ENCODE data around the gene IRX5. TPM values are rescaled to one million over a fixed set of nuclear protein-coding genes. Genes with fewer than 3 reads are reported as not detected.

IRX5 gene
- polyA plus RNA-seq, 1 donor from 2014 or later = 0.14 TPM

- Histone ChIP-seq H4K20me1 (ENCODE audit: insufficient read depth) (no peaks in the 10 kb centered on the region), H3K4me3 (ENCODE audit: low read length) (peak overlapping the region; percentile 60), H3K36me3 (ENCODE audit: insufficient read depth, low read length) (no peaks in the 10 kb centered on the region), H2AFZ (ENCODE audit: low read depth, low read length) (no peak overlapping the region), H3K9ac (ENCODE audit: low read length) (peak overlapping the region; percentile 34), H3K4me2 (ENCODE audit: low read length) (no peak overlapping the region), H3K27ac (ENCODE audit: low read length) (no peak overlapping the region), H3K9me3 (ENCODE audit: low read length) (no peaks in the 10 kb centered on the region), H3F3A (ENCODE audit: insufficient read depth, low read length, poor library complexity, severe bottlenecking) (no peaks in the 10 kb centered on the region), H3K9me2 (ENCODE audit: insufficient read depth, low read length) (no peaks in the 10 kb centered on the region), H3K79me2 (replicated peaks; ENCODE audit: insufficient read depth, low read length) (no peaks in the 10 kb centered on the region), H3K27me3 (ENCODE audit: insufficient read depth, low read depth, low read length) (peaks cover 89% of the 10 kb centered on the region)
- TF ChIP-seq EP300 (conservative IDR thresholded peaks at IDR 0.05; ENCODE audit: poor library complexity, severe bottlenecking) = peak; percentile 33
- no peak for TF ChIP-seq EZH2 (IDR thresholded peaks at IDR 0.05; ENCODE audit: borderline replicate concordance, insufficient read depth, low read length, poor library complexity, severe bottlenecking)
- TF ChIP-seq MXI1 (conservative IDR thresholded peaks at IDR 0.05; ENCODE audit: poor library complexity, severe bottlenecking) = peak; percentile 63
- TF ChIP-seq SMC3 (conservative IDR thresholded peaks at IDR 0.05; ENCODE audit: poor library complexity) = peak; percentile 10
- TF ChIP-seq POLR2AphosphoS5 (IDR thresholded peaks at IDR 0.05) = no peak
- TF ChIP-seq, protein P1, sequence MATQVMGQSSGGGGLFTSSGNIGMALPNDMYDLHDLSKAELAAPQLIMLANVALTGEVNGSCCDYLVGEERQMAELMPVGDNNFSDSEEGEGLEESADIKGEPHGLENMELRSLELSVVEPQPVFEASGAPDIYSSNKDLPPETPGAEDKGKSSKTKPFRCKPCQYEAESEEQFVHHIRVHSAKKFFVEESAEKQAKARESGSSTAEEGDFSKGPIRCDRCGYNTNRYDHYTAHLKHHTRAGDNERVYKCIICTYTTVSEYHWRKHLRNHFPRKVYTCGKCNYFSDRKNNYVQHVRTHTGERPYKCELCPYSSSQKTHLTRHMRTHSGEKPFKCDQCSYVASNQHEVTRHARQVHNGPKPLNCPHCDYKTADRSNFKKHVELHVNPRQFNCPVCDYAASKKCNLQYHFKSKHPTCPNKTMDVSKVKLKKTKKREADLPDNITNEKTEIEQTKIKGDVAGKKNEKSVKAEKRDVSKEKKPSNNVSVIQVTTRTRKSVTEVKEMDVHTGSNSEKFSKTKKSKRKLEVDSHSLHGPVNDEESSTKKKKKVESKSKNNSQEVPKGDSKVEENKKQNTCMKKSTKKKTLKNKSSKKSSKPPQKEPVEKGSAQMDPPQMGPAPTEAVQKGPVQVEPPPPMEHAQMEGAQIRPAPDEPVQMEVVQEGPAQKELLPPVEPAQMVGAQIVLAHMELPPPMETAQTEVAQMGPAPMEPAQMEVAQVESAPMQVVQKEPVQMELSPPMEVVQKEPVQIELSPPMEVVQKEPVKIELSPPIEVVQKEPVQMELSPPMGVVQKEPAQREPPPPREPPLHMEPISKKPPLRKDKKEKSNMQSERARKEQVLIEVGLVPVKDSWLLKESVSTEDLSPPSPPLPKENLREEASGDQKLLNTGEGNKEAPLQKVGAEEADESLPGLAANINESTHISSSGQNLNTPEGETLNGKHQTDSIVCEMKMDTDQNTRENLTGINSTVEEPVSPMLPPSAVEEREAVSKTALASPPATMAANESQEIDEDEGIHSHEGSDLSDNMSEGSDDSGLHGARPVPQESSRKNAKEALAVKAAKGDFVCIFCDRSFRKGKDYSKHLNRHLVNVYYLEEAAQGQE (IDR thresholded peaks at IDR 0.05; ENCODE audit: borderline replicate concordance) = no peak
- no peak for TF ChIP-seq TAF1 (IDR thresholded peaks at IDR 0.05; ENCODE audit: low read depth)
- TF ChIP-seq RAD21 (conservative IDR thresholded peaks at IDR 0.05) = peak; percentile 43
- TF ChIP-seq, protein P2, sequence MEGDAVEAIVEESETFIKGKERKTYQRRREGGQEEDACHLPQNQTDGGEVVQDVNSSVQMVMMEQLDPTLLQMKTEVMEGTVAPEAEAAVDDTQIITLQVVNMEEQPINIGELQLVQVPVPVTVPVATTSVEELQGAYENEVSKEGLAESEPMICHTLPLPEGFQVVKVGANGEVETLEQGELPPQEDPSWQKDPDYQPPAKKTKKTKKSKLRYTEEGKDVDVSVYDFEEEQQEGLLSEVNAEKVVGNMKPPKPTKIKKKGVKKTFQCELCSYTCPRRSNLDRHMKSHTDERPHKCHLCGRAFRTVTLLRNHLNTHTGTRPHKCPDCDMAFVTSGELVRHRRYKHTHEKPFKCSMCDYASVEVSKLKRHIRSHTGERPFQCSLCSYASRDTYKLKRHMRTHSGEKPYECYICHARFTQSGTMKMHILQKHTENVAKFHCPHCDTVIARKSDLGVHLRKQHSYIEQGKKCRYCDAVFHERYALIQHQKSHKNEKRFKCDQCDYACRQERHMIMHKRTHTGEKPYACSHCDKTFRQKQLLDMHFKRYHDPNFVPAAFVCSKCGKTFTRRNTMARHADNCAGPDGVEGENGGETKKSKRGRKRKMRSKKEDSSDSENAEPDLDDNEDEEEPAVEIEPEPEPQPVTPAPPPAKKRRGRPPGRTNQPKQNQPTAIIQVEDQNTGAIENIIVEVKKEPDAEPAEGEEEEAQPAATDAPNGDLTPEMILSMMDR (IDR thresholded peaks at IDR 0.05; ENCODE audit: poor library complexity, severe bottlenecking) = peak; percentile 24
Observed at GRCh38 chr16:54928411-54929089, 2.1 kb upstream of the IRX5 start.

DNA sequence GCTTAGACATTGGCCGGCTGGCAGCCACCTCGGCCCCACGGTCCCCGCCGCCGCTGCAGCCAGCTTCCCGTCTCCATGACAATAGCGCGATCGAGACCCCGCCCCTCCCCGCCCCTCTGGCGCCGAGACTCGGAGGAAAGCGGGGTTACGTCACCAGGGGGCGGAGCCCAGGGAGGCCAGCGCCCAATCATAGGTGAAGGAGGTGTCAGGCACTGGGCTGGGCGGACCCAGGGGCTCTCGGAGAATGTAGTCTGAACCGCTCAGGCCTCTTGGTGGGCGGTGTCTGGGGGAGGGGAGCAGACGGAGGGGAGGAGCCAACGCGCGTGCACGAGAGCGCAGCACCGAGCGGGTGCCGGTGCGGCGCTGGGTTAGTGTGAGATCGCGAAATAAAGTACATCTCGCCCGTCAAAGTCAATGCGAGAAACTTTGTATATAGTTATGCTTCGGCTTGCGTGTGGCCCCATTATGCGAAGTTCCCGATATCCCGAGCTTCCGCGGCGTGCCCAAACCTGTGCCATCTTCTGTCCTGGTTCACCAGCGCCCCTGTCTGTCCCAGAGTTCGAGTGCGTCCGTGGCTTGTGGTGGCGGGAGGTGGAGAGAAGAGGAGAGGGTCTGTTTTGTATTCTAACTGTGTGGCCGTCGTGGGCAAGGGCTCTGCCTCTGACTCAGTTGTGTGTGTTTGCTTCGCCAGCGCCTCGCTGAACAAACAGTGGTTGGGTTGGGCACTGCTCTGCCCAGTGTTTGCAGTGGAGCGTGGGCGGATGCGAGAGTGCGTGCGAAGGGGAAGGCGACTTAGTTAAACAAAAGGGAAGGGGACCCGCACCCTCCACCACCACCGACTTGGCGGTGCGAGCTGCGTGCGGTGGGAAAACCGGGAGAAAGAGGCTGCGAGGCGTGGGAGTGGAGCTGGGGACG, 1.3 kb upstream of the IRX5 start:
- Histone ChIP-seq H3K27ac (ENCODE audit: low read length) (no peak overlapping the region), H3K4me2 (ENCODE audit: low read length) (peak overlapping the region; percentile 2), H3K4me3 (ENCODE audit: low read length) (peak overlapping the region; percentile 60), H3K79me2 (replicated peaks; ENCODE audit: insufficient read depth, low read length) (no peaks in the 10 kb centered on the region), H4K20me1 (ENCODE audit: insufficient read depth) (no peaks in the 10 kb centered on the region), H3K9me3 (ENCODE audit: low read length) (no peaks in the 10 kb centered on the region), H3K36me3 (ENCODE audit: insufficient read depth, low read length) (no peaks in the 10 kb centered on the region), H3K27me3 (ENCODE audit: insufficient read depth, low read depth, low read length) (peaks cover 89% of the 10 kb centered on the region), H3K9ac (ENCODE audit: low read length) (peak overlapping the region; percentile 34), H3F3A (ENCODE audit: insufficient read depth, low read length, poor library complexity, severe bottlenecking) (no peaks in the 10 kb centered on the region), H3K9me2 (ENCODE audit: insufficient read depth, low read length) (no peaks in the 10 kb centered on the region), H2AFZ (ENCODE audit: low read depth, low read length) (no peak overlapping the region)
- TF ChIP-seq MXI1 (conservative IDR thresholded peaks at IDR 0.05; ENCODE audit: poor library complexity, severe bottlenecking) (no peak), EZH2 (IDR thresholded peaks at IDR 0.05; ENCODE audit: borderline replicate concordance, insufficient read depth, low read length, poor library complexity, severe bottlenecking) (peak; percentile 40), TAF1 (IDR thresholded peaks at IDR 0.05; ENCODE audit: low read depth) (no peak), EP300 (conservative IDR thresholded peaks at IDR 0.05; ENCODE audit: poor library complexity, severe bottlenecking) (no peak), RAD21 (conservative IDR thresholded peaks at IDR 0.05) (peak; percentile 2)
- TF ChIP-seq, protein P2 (IDR thresholded peaks at IDR 0.05; ENCODE audit: poor library complexity, severe bottlenecking) = no peak
- TF ChIP-seq, protein P1 (IDR thresholded peaks at IDR 0.05; ENCODE audit: borderline replicate concordance) = no peak

Data from neural cell (in vitro differentiated cells).